Stimulated activated CD4-positive, alpha-beta T cell treated with anti-CD3 and anti-CD28 coated beads, Interleukin-1b, Interleukin-23, amount 100 ng/mL, for 4 hours (primary cell): ENCODE results near the gene BFAR.
"Not testable (repeated sequence)": the region's sequence is repeated elsewhere in the genome, so short reads cannot be mapped to it uniquely, and the experiment has no call there.

Experiments
- DNase-seq, 2 donors: peaks; one replicate each; pipeline ENCODE4 v3.0.0-alpha.2; 2020; ENCODE audit warnings: low read depth in 2 of 2

Gene BFAR

DNA sequence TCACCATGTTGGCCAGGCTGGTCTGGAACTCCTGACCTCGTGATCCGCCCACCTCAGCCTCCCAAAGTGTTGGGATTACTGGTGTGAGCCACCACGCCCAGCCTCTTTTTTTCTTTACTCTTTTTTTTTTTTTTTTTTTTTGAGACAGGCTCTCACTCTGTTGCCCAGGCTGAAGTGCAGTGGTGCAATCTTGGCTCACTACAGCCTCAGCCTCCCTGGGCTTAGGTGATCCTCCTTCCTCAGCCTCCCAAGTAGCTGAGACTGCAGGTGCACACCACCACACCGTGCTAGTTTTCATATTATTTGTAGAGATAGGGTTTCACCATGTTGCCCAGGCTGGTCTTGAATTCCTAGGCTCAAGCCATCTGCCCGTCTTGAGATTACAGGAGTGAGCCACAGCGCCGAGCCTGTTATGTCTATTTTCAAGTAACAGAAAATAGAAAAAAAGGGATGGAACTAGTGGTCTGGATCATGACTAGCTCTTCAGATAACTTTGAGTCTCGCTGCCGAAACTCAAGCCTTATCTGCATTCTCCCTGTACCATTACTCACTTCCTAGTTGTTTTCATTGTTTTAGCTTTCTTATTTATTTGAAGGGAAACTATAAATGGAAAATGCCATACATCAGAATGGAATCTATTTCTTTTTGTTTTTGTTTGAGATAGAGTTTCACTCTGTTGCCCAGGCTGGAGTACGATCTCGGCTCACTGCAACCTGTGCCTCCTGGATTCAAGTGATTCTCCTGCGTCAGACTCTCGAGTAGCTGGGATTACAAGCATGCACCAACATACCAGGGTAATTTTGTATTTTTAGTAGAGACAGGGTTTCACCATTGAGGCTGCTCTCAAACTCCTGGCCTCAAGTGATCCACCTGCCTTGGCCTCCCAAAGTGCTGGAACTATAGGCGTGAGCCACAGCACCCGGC, 53.4 kb downstream of the BFAR start:
- DNase-seq: not testable (repeated sequence)

DNA sequence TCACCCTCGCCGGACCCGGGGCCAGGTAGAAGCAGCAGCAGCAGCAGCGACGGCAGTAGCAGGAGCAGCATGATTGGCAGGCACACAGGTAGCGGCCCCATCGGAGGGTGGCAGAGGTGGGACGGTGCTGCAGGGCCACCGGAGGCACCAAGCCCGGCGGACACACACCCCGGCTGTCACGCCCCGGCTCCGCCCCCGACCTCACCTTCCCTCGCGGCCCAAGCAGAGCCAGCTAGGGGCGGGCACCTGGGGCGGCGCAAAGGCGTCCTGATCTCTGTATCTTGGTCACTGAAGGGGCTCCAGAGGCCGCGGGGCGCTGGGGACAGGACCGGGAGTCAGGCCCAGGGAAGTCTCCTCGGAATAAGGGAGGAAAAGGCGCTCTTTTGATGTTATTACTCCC, 61.4 kb downstream of the BFAR start, which contains the start of gene PLA2G10:
TSS of gene PLA2G10 (minus strand) at position 180 of the 400 bp plus-strand sequence. CDS start at position 101, 79 bp downstream.
- DNase-seq: not testable (repeated sequence)

DNA sequence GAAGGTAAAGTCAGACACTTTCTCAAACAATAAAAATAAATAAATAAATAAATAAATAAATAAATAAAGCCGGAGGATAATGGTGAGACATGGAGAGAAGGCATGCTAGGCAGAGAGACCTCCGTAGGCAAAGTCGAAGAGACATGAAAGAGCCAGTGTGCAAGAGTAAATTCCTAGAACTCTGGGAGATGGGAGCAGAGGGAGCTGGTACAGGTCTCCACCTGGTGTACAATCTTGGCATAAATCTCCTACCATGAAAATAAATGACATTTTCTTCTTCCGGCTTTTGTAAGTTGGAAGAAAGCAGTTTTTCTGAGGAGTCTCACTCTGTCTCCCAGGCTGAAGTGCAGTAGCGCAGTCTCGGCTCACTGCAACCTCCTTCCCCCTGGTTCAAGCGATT, 69.1 kb downstream of the BFAR start:
- DNase-seq: not testable (repeated sequence)

DNA sequence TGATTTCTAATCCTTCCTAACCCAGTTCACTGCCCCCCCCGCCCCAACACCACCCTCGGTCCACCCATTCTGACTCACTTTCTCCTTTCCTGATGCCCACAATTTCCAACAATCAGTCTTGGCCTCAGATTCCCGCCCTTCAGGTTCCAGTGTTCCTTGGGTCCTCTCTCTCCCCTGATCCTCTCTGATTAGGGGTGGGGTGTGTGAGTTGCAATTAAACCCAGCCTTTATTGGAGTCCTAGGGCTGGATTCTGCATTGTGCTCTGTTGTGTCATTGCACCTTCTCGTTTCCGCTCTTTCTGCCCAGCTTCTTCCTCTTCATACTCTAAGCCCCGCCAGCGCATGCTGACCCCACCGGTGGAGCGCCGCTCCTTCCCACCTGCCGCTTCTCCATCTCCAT, 69.9 kb downstream of the BFAR start:
- DNase-seq: not testable (repeated sequence)

GRCh38 chr16:14703156-14704011, 70.6 kb downstream of the BFAR start, which contains the start of gene NPIPA3:
Gene NPIPA3, plus strand, starts transcription at chr16:14703411. Its CDS starts 5,533 bp downstream, at chr16:14708944.
- not testable (repeated sequence) for DNase-seq
